ENCODE measurements around the gene HOOK1.

GRCh38 chr1:59846895-59847282, 32.1 kb downstream of the HOOK1 start:
- TF ChIP-seq, protein P1, sequence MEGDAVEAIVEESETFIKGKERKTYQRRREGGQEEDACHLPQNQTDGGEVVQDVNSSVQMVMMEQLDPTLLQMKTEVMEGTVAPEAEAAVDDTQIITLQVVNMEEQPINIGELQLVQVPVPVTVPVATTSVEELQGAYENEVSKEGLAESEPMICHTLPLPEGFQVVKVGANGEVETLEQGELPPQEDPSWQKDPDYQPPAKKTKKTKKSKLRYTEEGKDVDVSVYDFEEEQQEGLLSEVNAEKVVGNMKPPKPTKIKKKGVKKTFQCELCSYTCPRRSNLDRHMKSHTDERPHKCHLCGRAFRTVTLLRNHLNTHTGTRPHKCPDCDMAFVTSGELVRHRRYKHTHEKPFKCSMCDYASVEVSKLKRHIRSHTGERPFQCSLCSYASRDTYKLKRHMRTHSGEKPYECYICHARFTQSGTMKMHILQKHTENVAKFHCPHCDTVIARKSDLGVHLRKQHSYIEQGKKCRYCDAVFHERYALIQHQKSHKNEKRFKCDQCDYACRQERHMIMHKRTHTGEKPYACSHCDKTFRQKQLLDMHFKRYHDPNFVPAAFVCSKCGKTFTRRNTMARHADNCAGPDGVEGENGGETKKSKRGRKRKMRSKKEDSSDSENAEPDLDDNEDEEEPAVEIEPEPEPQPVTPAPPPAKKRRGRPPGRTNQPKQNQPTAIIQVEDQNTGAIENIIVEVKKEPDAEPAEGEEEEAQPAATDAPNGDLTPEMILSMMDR (IDR thresholded peaks at IDR 0.05; ENCODE audit: extremely low read depth in 1 of 2, insufficient read depth in 1 of 2, low read depth in 1 of 2, low read length in 2 of 2), result no peak
- TF ChIP-seq MYC (IDR thresholded peaks at IDR 0.05; ENCODE audit: low read depth, low read length), result no peak
- TF ChIP-seq EZH2 (IDR thresholded peaks at IDR 0.05; ENCODE audit: borderline replicate concordance, low read depth, low read length, severe bottlenecking), result no peak
- no peak for TF ChIP-seq POLR2AphosphoS5 (IDR thresholded peaks at IDR 0.05; ENCODE audit: insufficient read depth, low read depth, low read length)
- TF ChIP-seq JUN (IDR thresholded peaks at IDR 0.05; ENCODE audit: borderline replicate concordance, insufficient read depth, insufficient read length, low read depth), result no peak

Data from endothelial cell of umbilical vein (primary cell).